CD1c-positive myeloid dendritic cell (primary cell): ENCODE results near the gene UBE2O.

Experiments used
- DNase-seq: peaks from one replicate; pipeline ENCODE4 v3.0.0-alpha.2; 2016; ENCODE audit errors: extremely low spot score

The UBE2O gene

DNA sequence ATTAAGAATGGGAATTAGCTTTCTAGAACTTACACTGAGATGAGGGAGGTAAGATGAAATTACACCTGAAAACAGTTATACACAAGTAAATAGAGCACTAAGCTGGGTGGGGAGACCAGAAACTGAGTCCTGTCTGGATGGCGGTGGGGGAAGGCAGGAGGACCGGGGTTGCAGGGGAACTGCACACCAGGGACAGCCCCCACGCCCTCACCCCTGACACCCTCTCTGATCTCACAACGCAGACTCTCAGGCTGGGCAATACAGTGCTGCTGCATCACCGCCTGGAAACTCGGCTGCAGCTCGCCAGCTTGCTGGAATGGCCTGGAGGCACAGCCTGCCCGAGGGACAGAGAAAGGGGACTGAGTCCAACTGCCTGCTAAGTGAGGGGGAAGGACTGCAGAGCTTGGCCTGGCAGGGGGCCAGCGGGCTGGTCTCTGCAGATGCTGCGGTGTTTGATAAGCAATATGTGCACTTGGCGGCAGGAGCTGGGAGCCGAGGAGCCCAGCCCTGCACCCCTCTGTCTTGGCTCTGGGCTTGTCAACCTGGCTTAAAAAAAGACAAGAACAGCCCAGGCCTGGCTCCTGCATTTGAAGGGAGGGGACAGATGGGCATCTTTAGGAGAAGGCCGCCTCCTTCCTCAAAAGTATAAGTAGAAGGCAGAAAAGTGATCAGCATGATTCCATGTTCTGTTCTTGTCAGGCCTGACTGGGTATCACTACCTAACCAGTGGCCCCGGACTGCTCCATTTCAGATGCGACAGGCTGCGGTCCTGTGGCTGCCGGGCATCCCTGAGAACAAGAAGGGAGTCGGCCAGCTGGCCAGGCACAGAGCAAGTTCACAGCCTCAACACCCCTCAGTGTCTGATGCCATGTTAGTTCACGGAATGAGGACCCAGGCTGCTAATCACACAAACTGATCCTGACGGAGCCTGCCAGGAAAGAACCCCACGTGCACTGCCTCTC, 38.3 kb downstream of the UBE2O start:
- no peak for DNase-seq

DNA sequence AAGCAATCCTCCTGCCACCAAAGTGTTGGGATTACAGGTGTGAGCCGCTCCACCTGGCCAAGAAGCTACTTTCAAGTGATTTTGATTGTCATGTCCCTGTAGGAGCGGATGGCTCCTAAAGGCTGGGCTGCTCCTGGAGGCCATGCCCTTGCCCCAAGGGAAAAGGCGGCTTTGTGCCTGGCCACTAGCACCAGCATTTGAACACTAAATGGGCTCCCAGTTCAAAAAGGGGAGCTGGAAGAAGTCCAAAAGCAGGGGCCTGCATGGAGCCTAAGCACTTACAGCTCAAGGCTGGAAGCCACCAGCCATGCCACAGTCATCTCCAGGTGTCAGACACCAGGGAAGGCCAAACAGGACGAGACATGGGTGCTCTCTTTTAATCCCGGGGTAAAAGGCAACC, 41.7 kb downstream of the UBE2O start:
- no peak for DNase-seq

DNA sequence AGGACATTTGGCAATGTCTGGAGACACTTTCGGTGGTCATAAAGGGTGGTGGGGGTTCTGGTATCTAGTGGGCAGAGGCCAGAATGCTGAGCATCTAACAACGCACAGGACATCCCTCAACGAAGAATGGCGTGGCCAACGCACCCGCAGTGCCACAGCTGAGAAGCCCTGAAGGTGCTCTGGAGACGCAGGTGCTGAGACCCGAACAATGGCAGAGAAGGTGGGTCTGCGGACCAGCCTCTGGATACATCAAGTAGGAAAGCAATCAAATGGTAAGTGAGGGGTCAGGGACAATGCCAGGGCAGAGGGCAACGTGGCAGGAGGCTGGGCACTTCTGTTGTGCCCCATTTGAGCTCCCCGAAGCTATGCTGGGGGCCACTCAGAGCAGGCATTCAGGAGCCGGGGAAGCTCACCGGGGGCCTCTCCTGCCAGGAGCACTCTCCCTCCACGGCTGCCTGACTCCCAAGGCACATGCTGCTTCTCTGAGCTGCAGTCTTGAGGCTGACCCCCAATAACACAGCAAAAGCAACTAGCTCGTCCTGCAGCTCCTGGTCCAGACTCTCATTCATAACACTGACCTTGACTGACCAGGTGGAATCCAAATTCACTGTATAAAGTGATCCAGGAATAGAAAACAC, 42.5 kb downstream of the UBE2O start:
- DNase-seq: no peak

DNA sequence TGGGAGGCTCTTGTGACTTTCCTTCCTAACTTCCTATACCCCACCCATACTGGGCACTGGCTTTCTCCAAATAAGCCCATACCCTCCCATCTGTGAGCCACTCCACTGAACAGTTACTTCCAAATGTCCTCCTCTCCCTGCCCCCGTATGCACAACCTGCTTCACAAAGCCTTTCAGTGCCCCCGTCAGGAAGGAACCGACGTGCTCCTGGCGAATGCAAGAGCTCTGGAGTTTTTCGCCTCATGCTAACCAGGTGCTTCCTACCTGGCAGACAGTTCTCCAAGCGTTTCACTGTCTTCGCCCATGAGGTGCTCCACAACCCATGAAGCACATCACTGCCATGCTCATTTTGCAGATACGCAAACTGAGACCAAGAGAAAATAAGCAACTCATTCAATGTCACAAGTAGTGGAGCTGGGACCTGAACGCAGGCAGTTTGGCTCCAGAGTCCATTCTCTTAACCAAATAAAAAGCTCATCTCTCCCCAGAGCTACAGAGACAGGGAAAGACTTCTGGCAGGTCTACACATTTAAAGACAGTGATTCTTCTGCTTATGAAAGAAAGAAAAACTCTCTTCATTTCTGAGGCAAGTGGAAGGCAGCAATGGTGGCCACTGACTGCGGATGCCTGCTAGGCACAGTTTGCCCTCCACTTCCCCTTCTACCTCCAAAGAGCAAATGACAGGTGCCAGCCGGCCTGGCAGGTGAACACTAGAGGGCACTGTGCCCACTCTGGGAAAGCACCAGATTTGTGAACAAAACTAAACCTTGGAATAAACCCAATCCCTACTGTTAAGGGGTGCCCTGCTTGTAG, 44.7 kb downstream of the UBE2O start:
- DNase-seq: peak; percentile 57

DNA sequence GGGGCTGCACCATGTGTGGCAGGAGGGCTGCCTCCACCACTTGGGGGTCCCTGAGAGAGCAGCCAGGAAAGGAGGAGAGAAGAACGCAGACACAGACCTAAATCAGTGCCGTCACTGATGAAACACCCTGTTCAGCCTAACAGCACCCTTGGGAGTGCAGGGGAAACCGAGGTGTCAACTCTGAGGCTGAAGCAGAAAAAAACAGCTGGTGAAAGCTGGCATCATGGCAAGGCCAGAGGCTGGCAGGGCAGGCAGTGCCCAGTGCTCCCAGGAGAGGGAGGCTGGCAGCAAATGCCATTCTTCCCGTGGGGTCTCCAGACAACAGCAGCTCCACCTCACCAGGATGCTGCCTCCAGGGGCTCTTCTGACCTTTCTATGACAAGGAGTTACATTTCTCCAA, 45.4 kb downstream of the UBE2O start:
- no peak for DNase-seq

DNA sequence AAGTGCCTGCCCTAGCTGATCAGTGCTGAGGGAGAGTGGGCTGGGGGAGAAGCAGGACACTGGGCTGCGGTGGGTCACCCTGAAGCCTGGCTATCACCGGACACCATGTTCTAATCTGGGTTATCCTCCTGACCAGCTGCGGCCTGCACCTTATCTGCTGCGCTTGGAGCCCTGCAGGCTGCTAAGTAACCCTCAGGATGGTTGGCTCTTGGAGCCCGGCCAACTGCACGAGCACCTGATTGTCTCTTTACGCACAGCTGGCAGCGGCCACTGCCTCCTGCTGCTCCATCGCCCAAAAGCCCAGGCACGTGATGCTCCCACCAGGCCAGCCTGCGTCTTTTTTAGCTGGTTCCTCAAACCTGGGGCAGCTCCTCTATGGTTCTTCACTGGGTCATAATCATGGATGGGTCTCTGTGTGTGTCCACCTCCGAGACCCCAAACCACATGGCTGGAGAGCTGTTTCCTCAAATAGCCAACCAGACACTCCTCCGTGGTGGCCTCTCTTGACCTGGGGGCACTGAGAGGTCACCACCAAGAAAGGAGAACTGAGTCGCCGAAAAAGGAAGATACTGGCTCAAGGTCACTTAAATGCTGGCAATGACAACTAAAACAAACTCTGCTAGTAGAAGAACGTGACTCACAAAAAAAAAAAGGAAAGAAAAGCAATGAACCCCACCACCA, 46.8 kb downstream of the UBE2O start:
- peak; percentile 87 for DNase-seq

DNA sequence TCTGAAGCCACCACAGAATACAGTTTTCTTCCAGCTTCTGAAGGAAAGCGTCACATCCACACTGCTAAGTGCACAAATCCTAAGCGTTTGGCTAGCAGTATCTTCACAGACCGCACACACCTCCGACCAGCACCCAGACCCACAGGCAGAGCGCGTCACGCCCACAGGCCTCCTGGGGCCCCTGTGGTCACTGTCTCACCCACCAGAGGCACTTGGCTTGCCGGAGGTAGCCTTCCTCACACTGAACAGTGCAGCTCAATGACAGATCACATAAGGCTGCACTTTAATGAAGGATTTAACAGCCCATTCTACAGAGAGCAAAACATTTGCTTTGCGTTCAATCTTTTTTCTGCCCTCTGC, 47.4 kb downstream of the UBE2O start:
- no peak for DNase-seq

DNA sequence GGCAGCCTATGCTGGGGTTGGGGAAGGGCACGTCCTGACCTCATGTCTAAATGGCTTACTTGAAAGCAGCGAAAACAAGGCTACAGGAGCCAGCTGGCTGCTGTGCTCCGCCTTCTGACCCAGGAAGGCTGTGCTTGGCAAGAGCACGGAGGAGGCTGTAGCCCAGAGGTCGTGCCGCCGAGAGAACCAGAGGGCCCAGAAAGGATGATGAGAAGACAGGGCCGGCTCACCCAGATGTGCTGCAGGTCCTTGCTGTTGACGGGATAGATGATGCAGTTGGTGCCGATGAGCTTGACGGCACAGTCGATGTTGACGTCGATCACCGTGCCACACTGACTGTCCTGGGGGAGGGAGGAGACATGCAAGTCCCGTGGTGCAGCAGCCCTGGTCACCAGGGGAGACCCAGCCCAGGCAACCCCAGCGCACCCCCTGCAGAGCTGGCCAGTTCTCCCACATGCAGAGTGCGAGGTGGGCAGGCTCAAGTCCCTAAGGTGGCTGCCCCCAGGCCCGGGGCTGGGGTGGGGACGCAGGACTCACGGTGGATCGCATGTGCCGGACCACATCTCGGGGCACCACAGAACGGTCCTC, 47.9 kb downstream of the UBE2O start:
- DNase-seq: no peak

DNA sequence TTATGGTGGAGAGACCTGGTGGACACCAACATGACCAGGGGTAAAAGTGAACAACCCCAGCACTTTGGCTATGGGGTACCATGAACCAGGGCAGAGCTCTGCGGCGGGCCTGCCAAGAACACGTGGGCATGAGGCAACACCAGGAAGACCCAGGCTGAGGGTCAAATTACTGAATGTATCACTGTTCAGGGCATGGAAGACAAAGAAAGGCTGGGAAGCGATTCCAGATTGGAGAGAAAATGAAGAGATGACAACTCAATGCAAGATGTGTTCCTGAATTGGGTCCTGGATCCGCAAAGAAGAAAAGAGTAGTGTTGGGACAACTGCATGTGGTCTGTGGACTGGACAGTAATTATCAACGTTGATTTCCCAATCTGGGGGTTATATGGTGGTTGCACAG, 48.7 kb downstream of the UBE2O start:
- no peak for DNase-seq

DNA sequence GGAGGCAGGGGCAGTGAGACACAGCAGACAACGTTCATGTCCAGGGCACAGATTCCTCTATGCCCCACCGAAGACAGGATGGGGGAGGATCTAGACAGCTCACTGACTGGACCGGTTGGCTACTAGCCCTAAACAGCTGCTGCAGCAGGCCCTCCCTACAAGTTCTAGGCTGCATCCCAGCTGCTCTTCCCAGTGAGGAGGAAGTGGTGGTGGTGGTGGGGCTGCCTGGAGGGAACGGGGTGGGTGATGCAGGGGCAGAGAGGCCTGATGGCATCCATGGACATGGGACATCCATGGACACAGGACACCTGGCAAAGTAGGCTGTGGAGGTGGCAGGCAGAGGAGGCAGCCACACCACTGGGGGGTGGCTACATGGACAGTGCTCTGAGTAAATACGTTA, 50.2 kb downstream of the UBE2O start:
- no peak for DNase-seq

DNA sequence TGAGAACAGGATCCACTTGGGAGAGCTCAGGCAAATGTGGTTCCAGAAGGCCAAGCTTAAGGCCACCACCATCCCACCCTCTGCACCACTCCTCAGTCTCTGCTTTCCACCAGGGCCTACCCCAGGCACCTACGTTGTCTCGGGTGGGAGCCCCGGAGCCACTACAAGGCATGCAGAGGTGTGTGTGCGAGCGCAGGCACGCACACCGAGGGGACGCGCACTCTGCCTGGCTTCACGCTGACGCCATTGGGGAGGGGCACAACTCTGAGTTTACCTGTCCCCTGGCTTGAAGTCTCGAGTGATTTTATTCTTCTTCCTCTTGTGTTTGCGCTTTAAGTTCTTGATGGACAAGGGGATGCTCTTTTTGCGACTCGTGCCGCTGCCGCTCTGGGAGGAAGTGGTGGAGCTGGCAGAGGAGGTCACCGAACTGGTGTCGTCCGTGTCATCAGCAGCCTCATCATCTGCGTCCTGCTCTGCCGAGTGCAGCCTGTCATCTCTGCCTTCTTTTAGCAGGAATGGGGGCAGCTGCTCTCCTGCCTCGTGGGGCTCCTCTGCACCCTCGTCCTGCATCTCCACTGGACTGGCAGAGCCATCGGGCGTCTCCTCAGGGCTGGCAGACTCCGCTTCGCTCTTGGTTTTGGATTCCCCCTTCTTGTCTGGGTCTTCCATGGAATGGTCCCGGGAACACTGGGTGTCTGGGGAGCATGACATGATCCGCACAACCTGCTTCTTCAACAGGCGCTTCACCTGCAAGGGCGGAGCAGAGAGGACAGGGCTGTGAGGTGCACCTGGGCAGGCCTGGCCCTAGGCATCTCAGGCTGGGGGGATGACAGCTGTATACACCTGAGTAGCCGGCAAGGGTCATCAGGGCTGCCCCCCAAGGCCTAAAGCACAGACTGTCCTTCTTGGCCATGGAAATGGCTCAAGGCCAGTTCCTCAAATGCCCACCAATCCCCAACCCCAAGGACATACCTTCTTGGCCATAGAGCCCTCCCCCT, 53.5 kb downstream of the UBE2O start:
- DNase-seq: no peak

DNA sequence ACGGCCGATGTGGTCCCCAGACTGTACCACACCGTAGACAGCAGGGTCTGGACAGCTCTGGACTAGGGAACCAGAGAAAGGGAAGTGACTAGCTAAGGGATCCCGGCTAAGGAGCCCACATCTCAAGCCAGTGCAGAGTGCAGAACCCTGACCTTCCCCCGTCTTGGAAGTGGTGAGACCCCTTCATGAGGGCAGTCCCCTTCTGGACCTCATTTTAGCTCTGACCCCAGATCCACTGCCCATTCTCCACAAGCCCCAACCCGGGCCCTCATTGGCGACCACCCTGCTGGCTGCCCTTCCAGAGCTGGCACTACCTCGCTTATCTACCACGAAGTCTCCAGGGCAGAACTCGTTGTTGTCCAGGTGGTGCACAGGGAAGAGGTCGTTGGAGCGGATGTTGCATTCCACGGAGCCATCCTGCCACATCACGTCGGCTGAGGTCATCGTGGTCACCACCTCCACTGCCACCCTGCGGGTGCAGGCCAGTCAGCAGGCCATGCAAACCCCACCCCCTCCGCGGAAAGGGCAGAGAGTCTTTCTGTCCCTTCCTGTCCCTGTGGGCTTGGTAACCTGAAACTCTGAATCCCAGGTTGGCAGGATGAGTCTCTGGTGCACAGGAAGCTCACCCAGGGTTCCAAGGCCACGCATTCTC, 54.3 kb downstream of the UBE2O start:
- DNase-seq: no peak

DNA sequence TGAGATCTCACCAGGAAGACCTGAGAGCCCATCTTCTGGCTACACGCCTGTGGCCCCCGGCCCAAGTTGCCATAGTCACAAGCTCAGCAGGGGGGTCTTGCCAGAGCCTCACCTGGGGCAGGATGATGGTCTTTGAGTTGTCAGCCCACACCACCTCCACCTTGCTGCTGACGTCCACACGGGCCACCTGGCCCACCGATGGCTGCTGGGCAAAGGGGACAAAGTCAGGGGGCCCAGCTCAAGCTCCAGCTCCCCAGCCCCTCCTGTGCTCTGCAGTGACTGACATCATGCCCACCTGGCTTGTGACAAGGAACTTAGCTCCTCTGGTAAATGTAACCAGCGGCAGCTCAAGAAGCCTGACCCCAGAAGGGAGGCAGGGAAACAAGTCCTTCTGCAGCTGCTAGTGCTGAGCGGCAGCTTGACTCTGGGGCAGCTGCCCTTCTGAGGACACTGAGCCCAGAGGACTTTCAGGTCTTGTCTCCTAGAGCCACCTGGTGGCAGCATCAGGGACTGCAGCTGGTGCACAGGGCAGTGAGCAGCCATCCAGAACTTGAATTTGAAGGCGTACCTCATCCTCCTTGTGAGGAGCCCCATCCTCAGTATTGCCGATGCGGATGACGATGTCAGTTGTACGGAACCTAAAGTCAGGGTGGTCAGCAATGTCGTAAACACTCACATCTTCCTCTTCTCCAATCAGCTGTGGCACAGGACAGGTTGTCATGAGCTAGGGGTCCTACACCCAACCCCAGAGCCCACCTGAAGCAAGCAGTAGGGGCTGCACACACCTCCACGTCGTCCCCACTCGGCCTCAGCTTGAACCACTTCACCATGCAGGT, 55.0 kb downstream of the UBE2O start:
- peak; percentile 89 for DNase-seq

DNA sequence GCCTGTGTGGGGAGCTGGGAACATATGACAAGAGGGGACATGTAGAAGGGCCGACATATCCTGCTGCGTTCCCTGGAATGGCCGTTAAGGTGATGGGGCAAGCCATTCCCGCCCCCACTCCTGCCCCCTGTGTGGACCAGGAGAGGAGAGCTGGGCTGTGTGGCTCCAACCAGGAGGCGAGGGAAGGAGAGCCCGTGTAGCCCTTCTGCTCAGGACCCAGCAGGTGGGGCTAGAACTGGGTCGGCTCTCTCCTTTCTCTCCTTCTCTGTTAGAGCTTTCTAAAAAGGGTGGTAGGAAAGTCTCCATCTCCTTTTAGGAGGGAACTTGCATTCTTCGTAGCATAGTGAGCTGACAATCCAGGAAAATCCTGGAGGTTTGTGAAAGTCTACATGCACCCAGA, 55.8 kb downstream of the UBE2O start:
- no peak for DNase-seq

DNA sequence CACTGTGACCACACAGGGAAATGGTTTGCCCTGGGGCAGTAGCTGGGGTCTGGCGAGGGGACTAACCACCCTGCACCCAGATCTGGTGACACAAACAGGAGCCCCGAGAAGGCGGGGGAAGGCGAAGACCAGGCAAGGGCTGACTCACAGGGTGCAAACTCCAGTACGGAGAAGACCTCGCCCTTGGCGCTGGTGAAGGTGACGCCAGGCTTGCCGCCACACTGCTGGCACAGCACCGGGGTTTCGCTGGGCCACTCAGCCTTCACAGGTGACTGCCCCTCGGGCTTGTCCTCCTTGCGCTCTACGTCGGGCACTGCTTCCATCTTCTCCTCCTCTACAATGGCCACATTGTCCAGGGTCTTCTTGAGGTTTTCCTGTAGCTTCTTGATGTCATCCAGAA, 57.0 kb downstream of the UBE2O start:
- no peak for DNase-seq

DNA sequence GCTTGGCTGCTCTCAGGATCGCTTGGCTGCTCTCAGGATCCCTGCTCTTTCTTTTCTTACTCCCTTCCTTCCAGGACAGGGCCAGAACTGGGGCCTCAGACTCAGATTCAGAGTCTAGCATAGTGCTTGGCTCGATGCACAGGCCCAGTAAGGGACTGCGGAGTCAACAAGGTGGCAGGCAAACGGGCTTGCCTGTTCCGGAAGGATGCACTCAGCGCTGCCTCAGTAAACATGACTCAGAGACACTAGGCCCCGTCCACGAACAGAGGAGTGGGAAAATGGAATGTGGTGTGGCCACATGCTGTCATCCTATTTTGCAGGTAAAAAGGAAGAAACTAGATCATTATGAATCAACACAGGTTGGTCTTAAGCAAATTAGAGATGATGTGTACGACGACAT, 58.8 kb downstream of the UBE2O start:
- DNase-seq: no peak

DNA sequence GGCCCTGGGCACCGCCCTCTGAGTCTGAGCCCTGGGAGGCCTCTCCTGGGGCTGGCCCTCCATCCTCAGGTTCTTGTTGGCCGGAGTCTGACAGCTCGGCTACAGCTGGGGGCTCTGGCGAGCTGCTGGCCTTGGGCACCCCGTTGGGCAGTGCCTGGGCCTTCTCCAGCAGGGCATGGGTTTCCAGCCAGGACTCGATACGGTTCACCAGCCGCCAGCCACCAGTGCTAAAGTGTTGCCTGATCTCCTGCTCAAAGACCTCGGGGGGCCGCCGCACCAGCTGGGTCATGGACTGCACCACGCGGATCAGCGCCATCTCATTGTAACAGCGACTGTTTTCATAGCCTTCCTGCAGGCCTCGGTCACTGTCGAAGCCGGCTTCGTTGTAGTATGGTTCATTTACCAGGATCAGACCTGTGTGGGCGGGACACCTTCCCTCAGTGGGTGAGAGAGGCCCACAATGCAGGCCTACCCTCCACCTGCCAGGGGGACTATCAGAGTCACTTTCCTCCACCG, 61.7 kb downstream of the UBE2O start:
- DNase-seq: no peak

DNA sequence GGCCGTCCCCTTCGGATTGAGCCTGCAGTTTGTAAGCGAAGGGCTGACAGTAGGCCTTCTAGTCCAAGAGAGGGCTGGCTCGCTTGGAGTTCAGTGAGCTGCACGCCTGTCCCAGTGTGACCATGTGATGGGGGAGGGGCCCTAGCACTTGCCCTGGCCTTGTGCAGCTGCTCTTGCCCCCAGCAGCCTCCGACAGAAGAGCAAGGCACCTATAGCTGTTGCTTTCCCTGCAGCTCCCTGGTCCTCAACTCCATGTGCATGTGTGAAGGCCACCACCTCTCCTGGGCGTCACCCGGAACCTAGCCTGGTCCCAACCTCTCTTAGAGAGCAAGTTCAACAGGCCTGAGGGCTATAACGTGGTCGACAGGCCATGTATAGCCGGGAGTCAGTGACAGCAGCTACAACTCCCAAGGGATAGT, 62.9 kb downstream of the UBE2O start:
- DNase-seq: no peak
